Keratinocyte (primary cell): ENCODE data around the gene A1BG. TPM values are rescaled to one million over a fixed set of nuclear protein-coding genes. Genes with fewer than 3 reads are reported as not detected.
A peak's percentile ranks its signal among the peaks of the same experiment; 100 is the strongest.

Experiments
- DNase-seq: peaks from one replicate; pipeline ENCODE4 v3.0.0-alpha.2; 2011; ENCODE audit warnings: low read depth, missing footprints, low spot score
- FAIRE-seq: peaks from 2 replicates; lab custom pipeline; 2011; peaks lifted over from hg19 to GRCh38; lab: Jason Lieb, UNC
- H2AFZ ChIP-seq: 2 replicates; pipeline ENCODE4 v1.6.0; 2012; ENCODE audit warnings: low read length, control low read depth, inconsistent platforms; ENCODE audit not compliant: control insufficient read depth
- H3K27ac ChIP-seq: 2 replicates; pipeline ENCODE4 v1.5.1; 2011; ENCODE audit warnings: low read length; ENCODE audit not compliant: control insufficient read depth, insufficient read depth
- H3K27me3 ChIP-seq: 3 replicates; pipeline ENCODE4 v1.6.0; 2011; ENCODE audit warnings: low read length; ENCODE audit not compliant: control insufficient read depth, insufficient read depth; ENCODE audit errors: extremely low read depth
- H3K36me3 ChIP-seq, 2 experiments: 2 replicates in 1 of 2; 3 replicates in 1 of 2; pipeline ENCODE4 v1.5.1; 2011; ENCODE audit warnings: low read length in 2 of 2, mild to moderate bottlenecking in 1 of 2; ENCODE audit not compliant: control insufficient read depth in 2 of 2, insufficient read depth in 2 of 2; ENCODE audit errors: extremely low read depth in 1 of 2
- H3K4me1 ChIP-seq: 3 replicates; pipeline ENCODE4 v1.5.1; 2011; ENCODE audit warnings: low read length; ENCODE audit not compliant: control insufficient read depth, insufficient read depth; ENCODE audit errors: extremely low read depth
- H3K4me2 ChIP-seq: 3 replicates; pipeline ENCODE4 v1.6.0; 2011; ENCODE audit warnings: low read depth, low read length; ENCODE audit not compliant: control insufficient read depth, insufficient read depth; ENCODE audit errors: extremely low read depth
- H3K4me3 ChIP-seq, 3 experiments: fragments of 200-600 bp in 1 of 3; sonication (generic) in 1 of 3; 2 replicates in 2 of 3; 3 replicates in 1 of 3; pipeline ENCODE4 v1.5.1; 2011 to 2016; ENCODE audit warnings: low read length in 3 of 3, mild to moderate bottlenecking in 3 of 3, control low read depth in 2 of 3, inconsistent platforms in 1 of 3, low read depth in 1 of 3, mixed read lengths in 1 of 3, mixed run types in 1 of 3, moderate library complexity in 1 of 3; ENCODE audit not compliant: control insufficient read depth in 2 of 3, insufficient read depth in 2 of 3; ENCODE audit errors: extremely low read depth in 1 of 3
- H3K79me2 ChIP-seq: 2 replicates; pipeline ENCODE4 v1.6.0; 2012; ENCODE audit warnings: low read length; ENCODE audit not compliant: control insufficient read depth, insufficient read depth
- H3K9ac ChIP-seq: 3 replicates; pipeline ENCODE4 v1.6.0; 2011; ENCODE audit warnings: low read length; ENCODE audit not compliant: control insufficient read depth, insufficient read depth; ENCODE audit errors: extremely low read depth
- H3K9me1 ChIP-seq: 3 replicates; pipeline ENCODE4 v1.6.0; 2011; ENCODE audit warnings: low read length; ENCODE audit not compliant: control insufficient read depth, insufficient read depth; ENCODE audit errors: extremely low read depth
- H3K9me3 ChIP-seq: 2 replicates; pipeline ENCODE4 v1.5.1; 2012; ENCODE audit warnings: low read depth, low read length; ENCODE audit not compliant: control insufficient read depth
- H4K20me1 ChIP-seq: 3 replicates; pipeline ENCODE4 v1.6.0; 2011; ENCODE audit warnings: low read length; ENCODE audit not compliant: control insufficient read depth, insufficient read depth; ENCODE audit errors: extremely low read depth
- EZH2 ChIP-seq: IDR thresholded peaks from one replicate; pipeline ENCODE4 v1.6.1; 2012; ENCODE audit warnings: inconsistent platforms, mild to moderate bottlenecking, low read length, moderate library complexity
- dilution Hi-C: fragments of 300-500 bp; cut with MboI; formaldehyde crosslinking; loops from one replicate; pipeline ENCODE4 v1.7.0; 2020; ENCODE audit warnings: low sequenced_read_pairs; ENCODE audit not compliant: extremely low pct_ligation_motif_present
- polyA plus RNA-seq, 5 experiments: library from polyadenylated mRNA; depleted of rRNA in 3 of 5; stranded (reverse) in 3 of 5; stranded (forward) in 1 of 5; unstranded in 1 of 5; fragments of >200 nt; gene quantifications; 1 replicate in 1 of 5; 2 replicates in 3 of 5; 3 replicates in 1 of 5; pipeline versions ENCODE4 v1.2.1 to v1.2.3, GENCODE V29; 2011 to 2012; ENCODE audit warnings: missing spikeins in 2 of 5, low read depth in 1 of 5, low replicate concordance in 1 of 5
- TF ChIP-seq, protein P1 (sequence below), 3 experiments: IDR thresholded peaks in 1 of 3; conservative IDR thresholded peaks in 1 of 3; optimal IDR thresholded peaks in 1 of 3; 2 replicates in 2 of 3; 3 replicates in 1 of 3; pipeline versions ENCODE3 to v1.5.1; 2011; ENCODE audit warnings: low read length in 3 of 3, mild to moderate bottlenecking in 3 of 3, moderate library complexity in 2 of 3, control low read depth in 1 of 3, inconsistent platforms in 1 of 3; ENCODE audit not compliant: insufficient read depth in 2 of 3; ENCODE audit errors: extremely low read depth in 1 of 3

A1BG gene
- polyA plus RNA-seq, 1 donor (not counting 4 experiments of a cell fraction or from before 2014, with no cell fraction given) = 1.4 TPM

DNA sequence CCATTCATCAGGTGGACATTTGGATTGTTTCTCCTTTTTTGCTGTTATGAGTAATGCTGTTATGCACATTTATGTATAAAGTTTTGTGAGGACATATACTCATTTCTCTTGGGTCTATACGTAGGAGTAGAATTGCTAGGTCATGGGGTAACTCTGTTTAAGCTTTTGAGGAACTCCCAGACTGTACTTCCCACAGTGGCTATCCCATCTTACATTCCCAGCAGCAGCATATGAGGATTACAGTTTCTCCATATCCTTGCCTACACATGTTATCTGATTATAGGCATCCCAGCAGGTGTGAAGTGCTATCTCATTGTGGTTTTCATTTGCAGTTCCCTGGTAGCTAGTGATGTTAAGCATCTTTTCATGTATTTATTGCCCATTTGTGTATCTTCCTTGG, 20.6 kb downstream of the A1BG start:
- TF ChIP-seq EZH2 = no peak
- TF ChIP-seq, protein P1, sequence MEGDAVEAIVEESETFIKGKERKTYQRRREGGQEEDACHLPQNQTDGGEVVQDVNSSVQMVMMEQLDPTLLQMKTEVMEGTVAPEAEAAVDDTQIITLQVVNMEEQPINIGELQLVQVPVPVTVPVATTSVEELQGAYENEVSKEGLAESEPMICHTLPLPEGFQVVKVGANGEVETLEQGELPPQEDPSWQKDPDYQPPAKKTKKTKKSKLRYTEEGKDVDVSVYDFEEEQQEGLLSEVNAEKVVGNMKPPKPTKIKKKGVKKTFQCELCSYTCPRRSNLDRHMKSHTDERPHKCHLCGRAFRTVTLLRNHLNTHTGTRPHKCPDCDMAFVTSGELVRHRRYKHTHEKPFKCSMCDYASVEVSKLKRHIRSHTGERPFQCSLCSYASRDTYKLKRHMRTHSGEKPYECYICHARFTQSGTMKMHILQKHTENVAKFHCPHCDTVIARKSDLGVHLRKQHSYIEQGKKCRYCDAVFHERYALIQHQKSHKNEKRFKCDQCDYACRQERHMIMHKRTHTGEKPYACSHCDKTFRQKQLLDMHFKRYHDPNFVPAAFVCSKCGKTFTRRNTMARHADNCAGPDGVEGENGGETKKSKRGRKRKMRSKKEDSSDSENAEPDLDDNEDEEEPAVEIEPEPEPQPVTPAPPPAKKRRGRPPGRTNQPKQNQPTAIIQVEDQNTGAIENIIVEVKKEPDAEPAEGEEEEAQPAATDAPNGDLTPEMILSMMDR (optimal IDR thresholded peaks at IDR 0.05 in 1 of 3, IDR thresholded peaks at IDR 0.05 in 1 of 3, conservative IDR thresholded peaks at IDR 0.05 in 1 of 3; ENCODE audit: extremely low read depth in 1 of 3, insufficient read depth in 2 of 3, low read length in 3 of 3) = no peak
- no peaks in the 10 kb centered on the region for H3K9me1 ChIP-seq
- H3K4me1 ChIP-seq = peaks cover 12% of the 10 kb centered on the region
- no peaks in the 10 kb centered on the region for H3K9me3 ChIP-seq
- H3K9ac ChIP-seq = no peak overlapping the region
- H3K4me2 ChIP-seq = no peak overlapping the region
- no peak for FAIRE-seq
- peaks cover 17% of the 10 kb centered on the region for H3K79me2 ChIP-seq
- no peak for DNase-seq
- no peak overlapping the region for H3K27ac ChIP-seq
- H3K36me3 ChIP-seq = peaks cover 3 to 10% of the 10 kb centered on the region in 2 experiments
- no peaks in the 10 kb centered on the region for H4K20me1 ChIP-seq
- H3K4me3 ChIP-seq = no peak overlapping the region
- H3K27me3 ChIP-seq = no peaks in the 10 kb centered on the region
- no peak overlapping the region for H2AFZ ChIP-seq
- dilution Hi-C loops = no loop called here

DNA sequence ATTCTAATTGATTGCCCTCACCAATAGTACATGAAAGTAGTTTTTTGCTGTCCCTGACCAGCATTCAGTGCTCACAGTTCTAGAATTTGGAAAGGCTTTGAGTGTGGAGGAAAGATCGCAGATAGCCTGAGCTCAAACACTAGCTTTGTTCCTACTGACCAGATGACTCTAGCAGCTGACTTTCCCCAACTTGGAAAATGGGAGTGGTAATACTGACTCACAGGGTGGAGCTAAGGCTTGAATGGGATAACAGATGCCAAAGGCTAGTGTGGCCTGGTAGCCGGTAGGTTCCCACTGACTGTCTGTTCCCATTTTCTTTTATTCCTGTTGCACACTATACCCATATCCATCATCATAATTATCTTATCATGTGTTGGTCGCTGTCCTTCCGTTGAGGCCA, 22.8 kb downstream of the A1BG start:
- no peaks in the 10 kb centered on the region for H3K9me3 ChIP-seq
- H3K79me2 ChIP-seq = peaks cover 34% of the 10 kb centered on the region
- H4K20me1 ChIP-seq = no peaks in the 10 kb centered on the region
- peaks cover under 1% of the 10 kb centered on the region for H3K9me1 ChIP-seq
- no peak overlapping the region for H3K9ac ChIP-seq
- H3K27ac ChIP-seq = no peak overlapping the region
- no peaks in the 10 kb centered on the region for H3K27me3 ChIP-seq
- H2AFZ ChIP-seq = no peak overlapping the region
- DNase-seq (no peak), FAIRE-seq (peak; percentile 55)
- TF ChIP-seq, protein P1 (optimal IDR thresholded peaks at IDR 0.05 in 1 of 3, IDR thresholded peaks at IDR 0.05 in 1 of 3, conservative IDR thresholded peaks at IDR 0.05 in 1 of 3; ENCODE audit: extremely low read depth in 1 of 3, insufficient read depth in 2 of 3, low read length in 3 of 3) = no peak
- TF ChIP-seq EZH2 = no peak
- dilution Hi-C loops = no loop called here
- H3K36me3 ChIP-seq = peaks cover 3 to 5% of the 10 kb centered on the region in 2 experiments
- H3K4me1 ChIP-seq = peaks cover 23% of the 10 kb centered on the region
- H3K4me2 ChIP-seq = no peak overlapping the region
- no peak overlapping the region for H3K4me3 ChIP-seq
